Right hindlimb (tissue), 1 donor: ENCODE measurements around the gene RAB8A.
A peak's percentile ranks its signal among the peaks of the same experiment; 100 is the strongest.
"Not testable (repeated sequence)": the region's sequence is repeated elsewhere in the genome, so short reads cannot be mapped to it uniquely, and the experiment has no call there.

Experiments used
- DNase-seq: peaks from one replicate; pipeline ENCODE4 v3.0.0-alpha.2; 2018

Gene RAB8A

GRCh38 chr19:16078759-16079707 lies 32.7 kb upstream of the RAB8A start:
- DNase-seq: peak; percentile 94

- no peak for DNase-seq
Measured at GRCh38 chr19:16084067-16084685, 27.5 kb upstream of the RAB8A start.

- no peak for DNase-seq
Measured at GRCh38 chr19:16085115-16085514, 26.6 kb upstream of the RAB8A start.

GRCh38 chr19:16087404-16087803 lies 24.3 kb upstream of the RAB8A start:
- not testable (repeated sequence) for DNase-seq

GRCh38 chr19:16087940-16088339 lies 23.7 kb upstream of the RAB8A start:
- DNase-seq: no peak

- DNase-seq: no peak
Measured at GRCh38 chr19:16088351-16089009, 23.2 kb upstream of the RAB8A start.

- no peak for DNase-seq
Measured at GRCh38 chr19:16089010-16089846, 22.5 kb upstream of the RAB8A start.

- no peak for DNase-seq
Measured at GRCh38 chr19:16091546-16092475, 19.9 kb upstream of the RAB8A start.

- no peak for DNase-seq
Measured at GRCh38 chr19:16094360-16095070, 17.2 kb upstream of the RAB8A start.

- DNase-seq: no peak
Measured at GRCh38 chr19:16095071-16095571, 16.6 kb upstream of the RAB8A start.

- no peak for DNase-seq
Measured at GRCh38 chr19:16096280-16096855, 15.3 kb upstream of the RAB8A start.

GRCh38 chr19:16098416-16098768 lies 13.3 kb upstream of the RAB8A start:
- DNase-seq: no peak

- no peak for DNase-seq
Measured at GRCh38 chr19:16098821-16099220, 12.9 kb upstream of the RAB8A start.

GRCh38 chr19:16099314-16099965 lies 12.2 kb upstream of the RAB8A start:
- not testable (repeated sequence) for DNase-seq

GRCh38 chr19:16100524-16100923 lies 11.2 kb upstream of the RAB8A start:
- no peak for DNase-seq

GRCh38 chr19:16104722-16105121 lies 7.0 kb upstream of the RAB8A start:
- no peak for DNase-seq

- DNase-seq: no peak
Measured at GRCh38 chr19:16106121-16106520, 5.6 kb upstream of the RAB8A start.

GRCh38 chr19:16111909-16112752 lies 442 bp downstream of the RAB8A start:
- DNase-seq: no peak

- DNase-seq: no peak
Measured at GRCh38 chr19:16112778-16113177, 1.1 kb downstream of the RAB8A start.
